ENCODE data around the gene LOX. TPM values are rescaled to one million over a fixed set of nuclear protein-coding genes. Genes with fewer than 3 reads are reported as not detected.

The LOX gene
- total RNA-seq, 1 experiment from 2014 or later = 0.12 TPM

DNA sequence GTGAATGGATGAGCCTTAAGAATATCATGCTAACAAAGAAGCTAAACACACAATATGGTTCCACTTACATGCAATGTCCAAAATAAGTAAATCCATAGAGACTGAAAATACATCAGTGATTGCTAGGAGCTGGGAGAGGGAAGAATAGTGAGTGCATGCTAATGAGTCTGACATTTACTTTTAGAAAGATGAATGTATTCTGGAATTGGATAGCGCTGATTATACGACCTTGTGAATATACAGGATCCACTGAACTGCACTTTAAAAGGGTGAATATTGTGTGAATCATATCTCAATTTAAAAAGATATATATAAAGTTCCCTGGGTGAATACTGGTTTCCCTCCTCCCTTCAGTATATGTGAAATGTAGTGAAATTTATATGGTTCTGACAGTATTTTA, 46.2 kb downstream of the LOX start:
- TF ChIP-seq SP1 (IDR thresholded peaks at IDR 0.05; ENCODE audit: low read depth) (no peak), SRF (IDR thresholded peaks at IDR 0.05; ENCODE audit: low read depth) (no peak), FOSL1 (IDR thresholded peaks at IDR 0.05; ENCODE audit: low read depth) (no peak), RAD21 (IDR thresholded peaks at IDR 0.05; ENCODE audit: low read depth) (no peak), TCF7L2 (IDR thresholded peaks at IDR 0.05; ENCODE audit: borderline replicate concordance, extremely low read depth, insufficient read depth, insufficient read length) (no peak), EZH2 (IDR thresholded peaks at IDR 0.05) (no peak), YY1 (IDR thresholded peaks at IDR 0.05; ENCODE audit: extremely low read depth, insufficient replicate concordance, low read depth, low read length) (no peak), POLR2AphosphoS5 (IDR thresholded peaks at IDR 0.05; ENCODE audit: low read depth, low read length) (no peak), ELF1 (IDR thresholded peaks at IDR 0.05; ENCODE audit: borderline replicate concordance, low read depth) (no peak)
- TF ChIP-seq, protein P1, sequence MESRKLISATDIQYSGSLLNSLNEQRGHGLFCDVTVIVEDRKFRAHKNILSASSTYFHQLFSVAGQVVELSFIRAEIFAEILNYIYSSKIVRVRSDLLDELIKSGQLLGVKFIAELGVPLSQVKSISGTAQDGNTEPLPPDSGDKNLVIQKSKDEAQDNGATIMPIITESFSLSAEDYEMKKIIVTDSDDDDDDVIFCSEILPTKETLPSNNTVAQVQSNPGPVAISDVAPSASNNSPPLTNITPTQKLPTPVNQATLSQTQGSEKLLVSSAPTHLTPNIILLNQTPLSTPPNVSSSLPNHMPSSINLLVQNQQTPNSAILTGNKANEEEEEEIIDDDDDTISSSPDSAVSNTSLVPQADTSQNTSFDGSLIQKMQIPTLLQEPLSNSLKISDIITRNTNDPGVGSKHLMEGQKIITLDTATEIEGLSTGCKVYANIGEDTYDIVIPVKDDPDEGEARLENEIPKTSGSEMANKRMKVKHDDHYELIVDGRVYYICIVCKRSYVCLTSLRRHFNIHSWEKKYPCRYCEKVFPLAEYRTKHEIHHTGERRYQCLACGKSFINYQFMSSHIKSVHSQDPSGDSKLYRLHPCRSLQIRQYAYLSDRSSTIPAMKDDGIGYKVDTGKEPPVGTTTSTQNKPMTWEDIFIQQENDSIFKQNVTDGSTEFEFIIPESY (IDR thresholded peaks at IDR 0.05; ENCODE audit: extremely low read depth, insufficient replicate concordance, low read length) = no peak
- TF ChIP-seq, protein P2, sequence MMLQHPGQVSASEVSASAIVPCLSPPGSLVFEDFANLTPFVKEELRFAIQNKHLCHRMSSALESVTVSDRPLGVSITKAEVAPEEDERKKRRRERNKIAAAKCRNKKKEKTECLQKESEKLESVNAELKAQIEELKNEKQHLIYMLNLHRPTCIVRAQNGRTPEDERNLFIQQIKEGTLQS (IDR thresholded peaks at IDR 0.05) = no peak
- TF ChIP-seq, protein P3, sequence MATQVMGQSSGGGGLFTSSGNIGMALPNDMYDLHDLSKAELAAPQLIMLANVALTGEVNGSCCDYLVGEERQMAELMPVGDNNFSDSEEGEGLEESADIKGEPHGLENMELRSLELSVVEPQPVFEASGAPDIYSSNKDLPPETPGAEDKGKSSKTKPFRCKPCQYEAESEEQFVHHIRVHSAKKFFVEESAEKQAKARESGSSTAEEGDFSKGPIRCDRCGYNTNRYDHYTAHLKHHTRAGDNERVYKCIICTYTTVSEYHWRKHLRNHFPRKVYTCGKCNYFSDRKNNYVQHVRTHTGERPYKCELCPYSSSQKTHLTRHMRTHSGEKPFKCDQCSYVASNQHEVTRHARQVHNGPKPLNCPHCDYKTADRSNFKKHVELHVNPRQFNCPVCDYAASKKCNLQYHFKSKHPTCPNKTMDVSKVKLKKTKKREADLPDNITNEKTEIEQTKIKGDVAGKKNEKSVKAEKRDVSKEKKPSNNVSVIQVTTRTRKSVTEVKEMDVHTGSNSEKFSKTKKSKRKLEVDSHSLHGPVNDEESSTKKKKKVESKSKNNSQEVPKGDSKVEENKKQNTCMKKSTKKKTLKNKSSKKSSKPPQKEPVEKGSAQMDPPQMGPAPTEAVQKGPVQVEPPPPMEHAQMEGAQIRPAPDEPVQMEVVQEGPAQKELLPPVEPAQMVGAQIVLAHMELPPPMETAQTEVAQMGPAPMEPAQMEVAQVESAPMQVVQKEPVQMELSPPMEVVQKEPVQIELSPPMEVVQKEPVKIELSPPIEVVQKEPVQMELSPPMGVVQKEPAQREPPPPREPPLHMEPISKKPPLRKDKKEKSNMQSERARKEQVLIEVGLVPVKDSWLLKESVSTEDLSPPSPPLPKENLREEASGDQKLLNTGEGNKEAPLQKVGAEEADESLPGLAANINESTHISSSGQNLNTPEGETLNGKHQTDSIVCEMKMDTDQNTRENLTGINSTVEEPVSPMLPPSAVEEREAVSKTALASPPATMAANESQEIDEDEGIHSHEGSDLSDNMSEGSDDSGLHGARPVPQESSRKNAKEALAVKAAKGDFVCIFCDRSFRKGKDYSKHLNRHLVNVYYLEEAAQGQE (IDR thresholded peaks at IDR 0.05; ENCODE audit: low read depth) = no peak
- Histone ChIP-seq H3K4me3 (replicated peaks in 1 of 2; ENCODE audit: low read depth in 1 of 2, low read length in 2 of 2) (no peak overlapping the region), H3K9ac (ENCODE audit: low read length) (no peak overlapping the region), H4K20me1 (ENCODE audit: insufficient read depth) (no peaks in the 10 kb centered on the region), H3K4me2 (ENCODE audit: low read length) (no peak overlapping the region), H3K27me3 (ENCODE audit: insufficient read depth, low read length) (no peaks in the 10 kb centered on the region), H3K36me3 (ENCODE audit: control insufficient read depth in 1 of 2, insufficient read depth in 2 of 2, low read length in 2 of 2) (peaks cover 0 to 10% of the 10 kb centered on the region in 2 experiments; a peak in 1 of 4 replicates), H3K9me2 (ENCODE audit: insufficient read depth) (no peaks in the 10 kb centered on the region), H3K79me2 (ENCODE audit: insufficient read depth, low read length) (no peaks in the 10 kb centered on the region), H2AFZ (ENCODE audit: low read depth, low read length, poor library complexity, severe bottlenecking) (no peak overlapping the region), H3K27ac (ENCODE audit: low read depth, low read length) (no peak overlapping the region), H3K9me3 (ENCODE audit: control insufficient read depth in 1 of 2, insufficient read depth in 1 of 2, low read depth in 1 of 2, low read length in 2 of 2) (no peaks in the 10 kb centered on the region), H3K4me1 (ENCODE audit: control insufficient read depth in 1 of 2, insufficient read depth in 2 of 2, low read length in 2 of 2) (peaks cover 7 to 12% of the 10 kb centered on the region in 2 experiments; a peak in 3 of 4 replicates)
- ATAC-seq (no peak), DNase-seq (ENCODE audit: low read depth, low spot score) (no peak)
- intact Hi-C loops (cut with micrococcal nuclease) = no loop called here
- ChIA-PET POLR2A (no interaction called here), CTCF (no interaction called here), RAD21 (ENCODE audit: low non-redundant PET in 1 of 2, low total read pairs in 2 of 2, uncharacterized antibody in 2 of 2, unreplicated experiment in 2 of 2) (no interaction called here)
- no TSS peak for BruUV-seq (replicated peaks)
